HG03575 (cell line): ENCODE measurements around the gene TAS2R10.
"Not testable (repeated sequence)": the region's sequence is repeated elsewhere in the genome, so short reads cannot be mapped to it uniquely, and the experiment has no call there.

Experiments used
- ATAC-seq: cut with Tn5 transposase; IDR thresholded peaks from one replicate; pipeline ENCODE4 v1.9.1; 2021; ENCODE audit not compliant: unreplicated experiment, insufficient number of reproducible peaks, low FRiP score; ENCODE audit errors: extremely low read depth

Gene TAS2R10

DNA sequence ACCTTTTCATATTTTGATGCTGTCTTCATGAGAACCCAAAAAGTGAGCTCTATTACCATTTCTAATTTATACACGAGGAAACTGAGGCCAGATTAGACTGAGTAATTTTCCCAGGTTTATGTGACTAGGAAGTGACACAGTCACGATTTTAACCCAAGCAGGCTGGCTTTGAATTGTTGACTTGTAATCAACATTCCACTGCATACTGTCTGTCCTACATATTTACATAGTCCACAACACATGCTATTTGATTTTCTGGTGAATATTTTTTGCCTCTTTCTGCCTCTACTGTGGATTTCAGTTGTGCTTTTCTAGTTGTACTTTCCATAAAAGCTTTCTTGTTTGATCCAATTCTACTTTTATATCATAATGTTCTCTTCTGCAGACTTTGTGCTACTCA is 31.9 kb downstream of the TAS2R10 start:
- no peak for ATAC-seq

GRCh38 chr12:10791769-10792168 is 34.4 kb downstream of the TAS2R10 start:
- ATAC-seq = not testable (repeated sequence)

DNA sequence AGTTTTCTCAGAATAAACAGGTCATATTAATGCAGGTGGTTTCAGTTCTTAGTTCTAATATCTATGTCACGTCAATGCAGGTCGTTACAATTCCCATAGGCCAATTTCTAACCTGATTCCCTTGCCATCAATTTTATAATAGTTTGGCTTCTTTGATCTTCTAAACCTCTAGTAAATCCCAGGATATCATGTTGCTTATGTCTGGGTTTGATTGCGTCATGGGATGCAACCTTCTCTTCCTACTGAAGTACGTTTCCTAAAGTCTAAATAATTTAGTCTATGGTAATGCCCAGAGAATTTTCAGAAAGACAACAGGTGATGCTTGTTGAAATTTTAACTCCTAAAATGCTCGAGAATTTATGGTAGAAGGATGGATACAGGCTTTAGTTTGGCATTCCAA is 42.9 kb downstream of the TAS2R10 start:
- ATAC-seq = no peak

GRCh38 chr12:10779103-10779502 is 47.1 kb downstream of the TAS2R10 start:
- no peak for ATAC-seq
